IPS-20b (cell line): ENCODE data around the gene SNAPC2.

Source experiments
- H3K27ac ChIP-seq: one replicate; pipeline ENCODE4 v1.5.1; 2013; ENCODE audit warnings: low read length
- H3K27me3 ChIP-seq: 2 replicates; pipeline ENCODE4 v1.6.1; 2013; ENCODE audit warnings: mild to moderate bottlenecking, low read length, inconsistent platforms; ENCODE audit not compliant: insufficient read depth
- H3K36me3 ChIP-seq: 2 replicates; pipeline ENCODE4 v1.6.1; 2013; ENCODE audit warnings: low read depth, mild to moderate bottlenecking, inconsistent platforms, low read length, moderate library complexity; ENCODE audit not compliant: insufficient read depth
- H3K4me1 ChIP-seq: 2 replicates; pipeline ENCODE4 v1.6.1; 2013; ENCODE audit warnings: mild to moderate bottlenecking, control low read depth, inconsistent platforms, low read length, moderate library complexity; ENCODE audit not compliant: insufficient read depth
- H3K4me3 ChIP-seq: 2 replicates; pipeline ENCODE4 v1.5.1; 2013; ENCODE audit warnings: mild to moderate bottlenecking, low read length, inconsistent platforms
- H3K9ac ChIP-seq: 2 replicates; pipeline ENCODE4 v1.6.1; 2013; ENCODE audit warnings: low read depth, mild to moderate bottlenecking, inconsistent platforms, low read length, moderate library complexity
- H3K9me3 ChIP-seq: 2 replicates; pipeline ENCODE4 v1.6.1; 2013; ENCODE audit warnings: mild to moderate bottlenecking, low read depth, low read length, inconsistent platforms; ENCODE audit not compliant: insufficient read depth

Gene SNAPC2

GRCh38 chr19:7919610-7920518 lies at the start of gene SNAPC2:
Gene SNAPC2 (plus strand): TSS chr19:7920338. CDS start chr19:7920367, 29 bp downstream.
- peaks cover 44% of the 10 kb centered on the region for H3K27me3 ChIP-seq
- no peaks in the 10 kb centered on the region for H3K9me3 ChIP-seq
- H3K27ac ChIP-seq, result no peak within 1 kb of the TSS
- peak within 1 kb of the TSS; percentile 72 for H3K4me3 ChIP-seq
- H3K36me3 ChIP-seq, result peaks cover 7% of the 10 kb centered on the region; the same call in 1 of the 2 replicates
- H3K9ac ChIP-seq, result peak within 1 kb of the TSS; percentile 65; the same call in 1 of the 2 replicates
- no peaks in the 10 kb centered on the region; the same call in 1 of the 2 replicates for H3K4me1 ChIP-seq

- no peaks in the 10 kb centered on the region for H3K36me3 ChIP-seq
- H3K9me3 ChIP-seq, result no peaks in the 10 kb centered on the region
- no peak overlapping the region for H3K4me3 ChIP-seq
- no peak overlapping the region for H3K27ac ChIP-seq
- no peaks in the 10 kb centered on the region; the same call in 1 of the 2 replicates for H3K4me1 ChIP-seq
- H3K9ac ChIP-seq, result no peak overlapping the region; the same call in 1 of the 2 replicates
- H3K27me3 ChIP-seq, result peaks cover 38% of the 10 kb centered on the region
Measured at GRCh38 chr19:7870571-7871436, 49.3 kb upstream of the SNAPC2 start.

- Histone ChIP-seq H3K9me3 (no peaks in the 10 kb centered on the region), H3K9ac (peak overlapping the region; percentile 2; the same call in 1 of the 2 replicates), H3K4me3 (peak overlapping the region; percentile 50), H3K36me3 (no peaks in the 10 kb centered on the region), H3K27me3 (peaks cover 29% of the 10 kb centered on the region), H3K4me1 (no peaks in the 10 kb centered on the region; the same call in 1 of the 2 replicates), H3K27ac (peak overlapping the region; percentile 27)
Measured at GRCh38 chr19:7871437-7872305, 48.5 kb upstream of the SNAPC2 start.

- H3K36me3 ChIP-seq, result no peaks in the 10 kb centered on the region
- peaks cover 20% of the 10 kb centered on the region for H3K27me3 ChIP-seq
- no peaks in the 10 kb centered on the region for H3K9me3 ChIP-seq
- peak overlapping the region; percentile 78; the same call in 1 of the 2 replicates for H3K4me3 ChIP-seq
- no peak overlapping the region for H3K9ac ChIP-seq
- H3K4me1 ChIP-seq, result no peaks in the 10 kb centered on the region; the same call in 1 of the 2 replicates
- H3K27ac ChIP-seq, result no peak overlapping the region
Measured at GRCh38 chr19:7872306-7873204, 47.6 kb upstream of the SNAPC2 start.

- Histone ChIP-seq H3K9ac (peak overlapping the region; percentile 75; the same call in 1 of the 2 replicates), H3K9me3 (no peaks in the 10 kb centered on the region), H3K4me1 (no peaks in the 10 kb centered on the region; the same call in 1 of the 2 replicates), H3K36me3 (no peaks in the 10 kb centered on the region), H3K4me3 (peak overlapping the region; percentile 78), H3K27me3 (peaks cover 14% of the 10 kb centered on the region), H3K27ac (no peak overlapping the region)
Measured at GRCh38 chr19:7873304-7874075, 46.6 kb upstream of the SNAPC2 start.

- Histone ChIP-seq H3K27me3 (peaks cover 14% of the 10 kb centered on the region), H3K9ac (peak within 1 kb of the TSS; percentile 75; the same call in 1 of the 2 replicates), H3K4me3 (peak within 1 kb of the TSS; percentile 78), H3K27ac (no peak within 1 kb of the TSS), H3K36me3 (no peaks in the 10 kb centered on the region), H3K9me3 (no peaks in the 10 kb centered on the region), H3K4me1 (no peaks in the 10 kb centered on the region; the same call in 1 of the 2 replicates)
Measured at GRCh38 chr19:7874076-7874896, 45.9 kb upstream of the SNAPC2 start, which contains the start of gene PRR36. Gene PRR36 (minus strand): TSS chr19:7874390. CDS start chr19:7873689, 701 bp downstream.

- H3K9me3 ChIP-seq, result no peaks in the 10 kb centered on the region
- H3K27me3 ChIP-seq, result peaks cover 14% of the 10 kb centered on the region
- no peak overlapping the region for H3K27ac ChIP-seq
- H3K4me3 ChIP-seq, result peak overlapping the region; percentile 78; the same call in 1 of the 2 replicates
- H3K36me3 ChIP-seq, result no peaks in the 10 kb centered on the region
- no peaks in the 10 kb centered on the region; the same call in 1 of the 2 replicates for H3K4me1 ChIP-seq
- peak overlapping the region; percentile 56; the same call in 1 of the 2 replicates for H3K9ac ChIP-seq
Measured at GRCh38 chr19:7874897-7875273, 45.3 kb upstream of the SNAPC2 start.

GRCh38 chr19:7877249-7877836 lies 42.8 kb upstream of the SNAPC2 start:
- Histone ChIP-seq H3K36me3 (no peaks in the 10 kb centered on the region), H3K27me3 (peaks cover 14% of the 10 kb centered on the region), H3K4me1 (no peaks in the 10 kb centered on the region), H3K4me3 (no peak overlapping the region), H3K27ac (no peak overlapping the region), H3K9ac (no peak overlapping the region), H3K9me3 (no peaks in the 10 kb centered on the region)
